ENCODE measurements around the gene TM9SF1.
"Not testable (repeated sequence)": the region's sequence is repeated elsewhere in the genome, so short reads cannot be mapped to it uniquely, and the experiment has no call there.

Gene TM9SF1

GRCh38 chr14:24212924-24213865 is 18.0 kb upstream of the TM9SF1 start, which contains the start of gene CHMP4A:
Gene CHMP4A, minus strand, starts transcription at chr14:24213488. Its CDS starts 49 bp downstream, at chr14:24213439.
- H3K4me3 Mint-ChIP-seq = peak within 1 kb of the TSS; percentile 99
- H3K9me3 Mint-ChIP-seq = no peaks in the 10 kb centered on the region
- peaks cover 50% of the 10 kb centered on the region for H3K36me3 Mint-ChIP-seq (ENCODE audit: low read depth)
- H3K27me3 Mint-ChIP-seq = no peaks in the 10 kb centered on the region
- peak within 1 kb of the TSS; percentile 99 for H3K27ac Mint-ChIP-seq
- H3K4me1 Mint-ChIP-seq (ENCODE audit: low read depth) = peaks cover 61% of the 10 kb centered on the region

- no peaks in the 10 kb centered on the region for H3K9me3 Mint-ChIP-seq
- H3K36me3 Mint-ChIP-seq (ENCODE audit: low read depth) = peaks cover 59% of the 10 kb centered on the region
- peak overlapping the region; percentile 99 for H3K4me3 Mint-ChIP-seq
- H3K27ac Mint-ChIP-seq = peak overlapping the region; percentile 99
- no peaks in the 10 kb centered on the region for H3K27me3 Mint-ChIP-seq
- peaks cover 73% of the 10 kb centered on the region for H3K4me1 Mint-ChIP-seq (ENCODE audit: low read depth)
Observed at GRCh38 chr14:24211311-24211710, 16.1 kb upstream of the TM9SF1 start.

- Mint-ChIP-seq H3K9me3 (peaks cover 5% of the 10 kb centered on the region), H3K4me1 (ENCODE audit: low read depth) (peaks cover 46% of the 10 kb centered on the region), H3K27ac (peak overlapping the region; percentile 2), H3K36me3 (ENCODE audit: low read depth) (peaks cover 81% of the 10 kb centered on the region), H3K4me3 (no peak overlapping the region), H3K27me3 (no peaks in the 10 kb centered on the region)
Observed at GRCh38 chr14:24207625-24208024, 12.4 kb upstream of the TM9SF1 start.

GRCh38 chr14:24207104-24207551 is 11.9 kb upstream of the TM9SF1 start:
- no peak overlapping the region for H3K4me3 Mint-ChIP-seq
- H3K27me3 Mint-ChIP-seq = no peaks in the 10 kb centered on the region
- peaks cover 7% of the 10 kb centered on the region for H3K9me3 Mint-ChIP-seq
- peaks cover 86% of the 10 kb centered on the region for H3K36me3 Mint-ChIP-seq (ENCODE audit: low read depth)
- peaks cover 41% of the 10 kb centered on the region for H3K4me1 Mint-ChIP-seq (ENCODE audit: low read depth)
- H3K27ac Mint-ChIP-seq = peak overlapping the region; percentile 54

- Mint-ChIP-seq H3K9me3 (peaks cover 9% of the 10 kb centered on the region), H3K36me3 (ENCODE audit: low read depth) (peaks cover 86% of the 10 kb centered on the region), H3K4me1 (ENCODE audit: low read depth) (peaks cover 35% of the 10 kb centered on the region), H3K4me3 (no peak overlapping the region), H3K27me3 (no peaks in the 10 kb centered on the region), H3K27ac (peak overlapping the region; percentile 54)
Observed at GRCh38 chr14:24206260-24207103, 11.2 kb upstream of the TM9SF1 start.

- Mint-ChIP-seq H3K9me3 (peaks cover 9% of the 10 kb centered on the region), H3K4me3 (no peak overlapping the region), H3K4me1 (ENCODE audit: low read depth) (peaks cover 33% of the 10 kb centered on the region), H3K27me3 (no peaks in the 10 kb centered on the region), H3K36me3 (ENCODE audit: low read depth) (peaks cover 81% of the 10 kb centered on the region), H3K27ac (peak overlapping the region; percentile 8)
Observed at GRCh38 chr14:24204163-24205146, 9.2 kb upstream of the TM9SF1 start.

- not testable (repeated sequence) for H3K27ac Mint-ChIP-seq, H3K9me3 Mint-ChIP-seq, H3K27me3 Mint-ChIP-seq, H3K4me3 Mint-ChIP-seq
- Mint-ChIP-seq H3K4me1 (ENCODE audit: low read depth) (peaks cover 44% of the 10 kb centered on the region), H3K36me3 (ENCODE audit: low read depth) (peaks cover 86% of the 10 kb centered on the region)
Observed at GRCh38 chr14:24203249-24203886, 8.1 kb upstream of the TM9SF1 start.

- not testable (repeated sequence) for H3K27ac Mint-ChIP-seq, H3K9me3 Mint-ChIP-seq, H3K27me3 Mint-ChIP-seq, H3K4me3 Mint-ChIP-seq
- Mint-ChIP-seq H3K36me3 (ENCODE audit: low read depth) (peaks cover 78% of the 10 kb centered on the region), H3K4me1 (ENCODE audit: low read depth) (peaks cover 43% of the 10 kb centered on the region)
Observed at GRCh38 chr14:24202538-24202937, 7.3 kb upstream of the TM9SF1 start.

- Mint-ChIP-seq H3K27ac (peak overlapping the region; percentile 24), H3K4me1 (ENCODE audit: low read depth) (peaks cover 47% of the 10 kb centered on the region), H3K4me3 (peak overlapping the region; percentile 34), H3K9me3 (peaks cover 9% of the 10 kb centered on the region), H3K36me3 (ENCODE audit: low read depth) (peaks cover 51% of the 10 kb centered on the region), H3K27me3 (no peaks in the 10 kb centered on the region)
Observed at GRCh38 chr14:24198814-24199524, 3.7 kb upstream of the TM9SF1 start.

GRCh38 chr14:24197056-24197450 is 1.8 kb upstream of the TM9SF1 start:
- peaks cover 60% of the 10 kb centered on the region for H3K4me1 Mint-ChIP-seq (ENCODE audit: low read depth)
- H3K9me3 Mint-ChIP-seq = peaks cover 1% of the 10 kb centered on the region
- H3K36me3 Mint-ChIP-seq (ENCODE audit: low read depth) = peaks cover 47% of the 10 kb centered on the region
- H3K27ac Mint-ChIP-seq = no peak overlapping the region
- H3K27me3 Mint-ChIP-seq = no peaks in the 10 kb centered on the region
- peak overlapping the region; percentile 88 for H3K4me3 Mint-ChIP-seq

GRCh38 chr14:24196071-24197055 is 1.1 kb upstream of the TM9SF1 start:
- Mint-ChIP-seq H3K9me3 (no peaks in the 10 kb centered on the region), H3K36me3 (ENCODE audit: low read depth) (peaks cover 44% of the 10 kb centered on the region), H3K4me3 (peak overlapping the region; percentile 88), H3K4me1 (ENCODE audit: low read depth) (peaks cover 64% of the 10 kb centered on the region), H3K27me3 (no peaks in the 10 kb centered on the region), H3K27ac (peak overlapping the region; percentile 89)

- H3K27me3 Mint-ChIP-seq = no peaks in the 10 kb centered on the region
- H3K4me1 Mint-ChIP-seq (ENCODE audit: low read depth) = peaks cover 64% of the 10 kb centered on the region
- H3K9me3 Mint-ChIP-seq = no peaks in the 10 kb centered on the region
- H3K27ac Mint-ChIP-seq = peak overlapping the region; percentile 89
- H3K4me3 Mint-ChIP-seq = peak overlapping the region; percentile 88
- H3K36me3 Mint-ChIP-seq (ENCODE audit: low read depth) = peaks cover 42% of the 10 kb centered on the region
Observed at GRCh38 chr14:24194873-24195185, 412 bp downstream of the TM9SF1 start.
